Natural killer cell (primary cell): ENCODE measurements around the gene BLID. TPM values are rescaled to one million over a fixed set of nuclear protein-coding genes. Genes with fewer than 3 reads are reported as not detected.

ENCODE experiments used
- ATAC-seq, 3 donors: fragments of 150-1000 bp in 2 of 3; fragments of 200-7000 bp in 1 of 3; cut with Tn5 transposase; 1 replicate in 1 of 3; 2 replicates in 2 of 3; pipeline ENCODE4 v1.10.0; 2021; ENCODE audit warnings: mild to moderate bottlenecking in 2 of 3, moderate library complexity in 2 of 3
- DNase-seq, 2 donors: peaks; one replicate each; pipeline versions ENCODE4 v3.0.0 to v3.0.0-alpha.2; 2013 to 2021; ENCODE audit warnings: mixed read lengths in 1 of 2
- H3K27ac ChIP-seq: one replicate; pipeline ENCODE4 v1.5.1; 2013; ENCODE audit warnings: mild to moderate bottlenecking, low read length
- H3K27me3 ChIP-seq: one replicate; pipeline ENCODE4 v1.6.1; 2013; ENCODE audit warnings: low read length; ENCODE audit not compliant: control insufficient read depth, insufficient read depth
- H3K36me3 ChIP-seq: one replicate; pipeline ENCODE4 v1.6.1; 2013; ENCODE audit warnings: low read length; ENCODE audit not compliant: control insufficient read depth, insufficient read depth
- H3K4me1 ChIP-seq: one replicate; pipeline ENCODE4 v1.6.1; 2013; ENCODE audit warnings: low read length; ENCODE audit not compliant: control insufficient read depth, insufficient read depth
- H3K4me3 ChIP-seq: one replicate; pipeline ENCODE4 v1.5.1; 2013; ENCODE audit warnings: low read length
- H3K9me3 ChIP-seq: one replicate; pipeline ENCODE4 v1.6.1; 2013; ENCODE audit warnings: low read length; ENCODE audit not compliant: control insufficient read depth, insufficient read depth
- H3K27ac Mint-ChIP-seq, 2 donors: one replicate each; pipeline ENCODE4 v1.8.0; 2022; ENCODE audit warnings: mild to moderate bottlenecking in 2 of 2, mixed read lengths in 2 of 2, moderate library complexity in 1 of 2
- H3K27me3 Mint-ChIP-seq, 2 donors: one replicate each; pipeline ENCODE4 v1.8.0; 2022; ENCODE audit warnings: low read depth in 2 of 2, mixed read lengths in 2 of 2
- H3K36me3 Mint-ChIP-seq: one replicate; pipeline ENCODE4 v1.8.0; 2022; ENCODE audit warnings: mixed read lengths
- H3K4me1 Mint-ChIP-seq, 2 donors: one replicate each; pipeline ENCODE4 v1.8.0; 2022; ENCODE audit warnings: mixed read lengths in 2 of 2
- H3K4me3 Mint-ChIP-seq: one replicate; pipeline ENCODE4 v1.8.0; 2022; ENCODE audit warnings: mild to moderate bottlenecking, moderate library complexity, mixed read lengths
- H3K9me3 Mint-ChIP-seq, 2 donors: one replicate each; pipeline ENCODE4 v1.8.0; 2022; ENCODE audit warnings: mixed read lengths in 2 of 2
- CTCF ChIP-seq: fragments of 200-600 bp; IDR thresholded peaks from one replicate; pipeline ENCODE4 v1.8.0; 2022; ENCODE audit warnings: antibody characterized with exemption
- WGBS: methylation state at CpG from one replicate; pipeline ENCODE4 v1.1.7; 2013; ENCODE audit warnings: missing lambda C conversion rate; ENCODE audit not compliant: insufficient coverage; 5-methylcytosine and 5-hydroxymethylcytosine counted together
- intact Hi-C: fragments of 100-400 bp; cut with micrococcal nuclease; formaldehyde crosslinking; loops from one replicate; pipeline ENCODE4 v1.14.2; 2022
- total RNA-seq, 4 donors: library from RNA; stranded (reverse); fragments of 120-200 nt in 1 of 4; gene quantifications; one replicate each; pipeline versions ENCODE4 v1.2.3 to v1.2.4, GENCODE V29; 2013 to 2022

BLID gene
- total RNA-seq, 3 donors from 2014 or later (not counting 1 experiment from before 2014, with no cell fraction given) = not detected

GRCh38 chr11:122153746-122154145, 37.7 kb upstream of the BLID start:
- peaks cover 18 to 20% of the 10 kb centered on the region in 2 donors for H3K4me1 Mint-ChIP-seq
- no peak overlapping the region for H3K27ac Mint-ChIP-seq
- WGBS = 27% methylated on average over 2 of the region's 2 CpGs
- peaks cover 18 to 40% of the 10 kb centered on the region in 2 donors for H3K27me3 Mint-ChIP-seq
- no peaks in the 10 kb centered on the region for H3K9me3 ChIP-seq
- no peak for TF ChIP-seq CTCF
- H3K27ac ChIP-seq = no peak overlapping the region
- intact Hi-C loops = no loop called here
- no peak for DNase-seq
- no peak for ATAC-seq
- H3K9me3 Mint-ChIP-seq = no peaks in the 10 kb centered on the region
- H3K36me3 Mint-ChIP-seq = no peaks in the 10 kb centered on the region
- no peaks in the 10 kb centered on the region for H3K27me3 ChIP-seq
- no peak overlapping the region for H3K4me3 ChIP-seq
- peaks cover 3% of the 10 kb centered on the region for H3K4me1 ChIP-seq
- H3K36me3 ChIP-seq = no peaks in the 10 kb centered on the region
- no peak overlapping the region for H3K4me3 Mint-ChIP-seq

- no peak overlapping the region for H3K27ac Mint-ChIP-seq
- ATAC-seq (peak in 1 of 3 donors; percentile 24), DNase-seq (no peak)
- Histone ChIP-seq H3K27me3 (no peaks in the 10 kb centered on the region), H3K4me3 (no peak overlapping the region), H3K27ac (no peak overlapping the region), H3K4me1 (no peaks in the 10 kb centered on the region), H3K36me3 (no peaks in the 10 kb centered on the region), H3K9me3 (no peaks in the 10 kb centered on the region)
- WGBS = 89% methylated on average over 3 of the region's 5 CpGs
- no peak for TF ChIP-seq CTCF
- intact Hi-C loops = no loop called here
- no peaks in the 10 kb centered on the region for H3K9me3 Mint-ChIP-seq
- H3K4me1 Mint-ChIP-seq = no peaks in the 10 kb centered on the region
- no peak overlapping the region for H3K4me3 Mint-ChIP-seq
- no peaks in the 10 kb centered on the region for H3K36me3 Mint-ChIP-seq
- peaks cover 7 to 25% of the 10 kb centered on the region in 2 donors for H3K27me3 Mint-ChIP-seq
Observed at GRCh38 chr11:122150216-122151124, 34.5 kb upstream of the BLID start.

GRCh38 chr11:122149202-122149601, 33.2 kb upstream of the BLID start:
- Mint-ChIP-seq H3K9me3 (no peaks in the 10 kb centered on the region), H3K36me3 (no peaks in the 10 kb centered on the region), H3K4me3 (no peak overlapping the region), H3K4me1 (no peaks in the 10 kb centered on the region), H3K27ac (no peak overlapping the region), H3K27me3 (peaks cover 9 to 31% of the 10 kb centered on the region in 2 donors)
- Histone ChIP-seq H3K4me3 (no peak overlapping the region), H3K27me3 (no peaks in the 10 kb centered on the region), H3K27ac (no peak overlapping the region), H3K36me3 (no peaks in the 10 kb centered on the region), H3K4me1 (no peaks in the 10 kb centered on the region), H3K9me3 (no peaks in the 10 kb centered on the region)
- no peak for TF ChIP-seq CTCF
- WGBS = 72% methylated on average over 3 of the region's 4 CpGs
- ATAC-seq (no peak), DNase-seq (no peak)
- intact Hi-C loops = no loop called here
